Occipital lobe (tissue), 2 donors: ENCODE results near the gene LINGO1. TPM values are rescaled to one million over a fixed set of nuclear protein-coding genes. Genes with fewer than 3 reads are reported as not detected.

ENCODE experiments used
- DNase-seq: peaks from one replicate; lab custom pipeline; 2025; lab: John Stamatoyannopoulos, UW
- total RNA-seq: library from RNA; depleted of rRNA; stranded (reverse); fragments of >200 nt; gene quantifications from one replicate; pipeline ENCODE4 v1.2.3, GENCODE V29; 2014

The LINGO1 gene
- total RNA-seq, 1 donor from 2014 or later = 45.7 TPM

GRCh38 chr15:77657634-77658238 lies 25.0 kb upstream of the LINGO1 start:
- peak; percentile 68 for DNase-seq

DNA sequence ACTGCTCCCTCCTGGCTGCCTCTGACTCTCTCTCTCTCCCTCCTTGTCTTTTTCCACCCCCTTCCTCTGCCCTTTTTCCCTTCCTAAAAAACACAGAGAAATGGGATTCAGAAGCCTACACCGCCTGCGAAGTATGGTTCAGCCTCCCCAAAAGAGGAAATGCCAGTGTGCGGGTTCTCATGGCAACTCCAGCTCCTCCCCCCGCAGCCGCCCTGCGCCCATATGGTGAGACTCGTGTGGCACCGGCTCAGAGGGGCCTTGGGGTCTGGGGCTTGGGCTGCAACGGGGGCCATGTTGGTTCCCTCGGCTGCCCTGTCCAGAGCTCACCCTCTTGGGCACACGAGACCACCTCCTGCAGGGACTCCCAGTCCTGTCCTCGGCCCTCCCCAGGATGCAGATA lies 23.6 kb upstream of the LINGO1 start:
- peak; percentile 46 for DNase-seq

- DNase-seq = no peak
Measured at GRCh38 chr15:77654975-77655374, 22.3 kb upstream of the LINGO1 start.

GRCh38 chr15:77653832-77654480 lies 21.2 kb upstream of the LINGO1 start:
- DNase-seq = no peak

DNA sequence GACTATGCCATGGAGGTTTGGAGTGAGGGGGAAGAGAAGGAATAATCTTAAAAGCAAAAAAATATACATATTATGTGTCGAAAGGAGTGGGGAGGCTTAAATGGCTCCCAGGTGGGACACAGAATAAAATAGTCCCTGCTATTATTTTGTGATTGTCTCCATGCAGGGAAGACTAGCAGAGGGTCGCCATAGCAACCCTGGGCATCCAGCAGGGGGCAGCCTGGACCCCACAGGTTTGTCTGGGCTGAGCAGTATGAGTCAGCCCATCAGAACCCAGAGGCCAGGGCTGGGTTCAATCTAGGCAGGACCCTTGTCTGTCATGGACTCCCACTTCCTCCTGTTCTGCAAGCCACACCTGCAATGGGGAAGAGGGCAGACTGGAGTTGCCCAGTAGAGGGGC lies 17.6 kb upstream of the LINGO1 start:
- DNase-seq = no peak

GRCh38 chr15:77649610-77650009 lies 16.9 kb upstream of the LINGO1 start:
- no peak for DNase-seq

DNA sequence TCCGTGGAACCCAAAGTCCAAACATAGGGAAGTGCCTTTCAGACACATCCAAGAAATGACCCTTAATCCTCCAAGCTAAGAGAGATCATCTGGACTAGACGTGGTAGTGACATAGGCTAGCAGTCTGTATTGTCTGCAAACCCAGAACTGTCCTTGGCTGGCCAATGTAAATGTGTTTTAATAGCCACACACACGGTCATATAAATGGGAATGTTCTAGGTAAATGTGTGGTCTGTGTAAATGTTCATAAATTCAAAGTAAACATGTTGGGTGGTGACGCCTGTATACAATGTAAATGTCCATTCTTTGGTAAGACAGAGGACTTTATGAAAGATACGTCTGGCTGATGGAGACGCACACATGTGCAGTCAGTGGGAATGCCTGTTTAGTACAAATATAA lies 16.3 kb upstream of the LINGO1 start:
- no peak for DNase-seq

DNA sequence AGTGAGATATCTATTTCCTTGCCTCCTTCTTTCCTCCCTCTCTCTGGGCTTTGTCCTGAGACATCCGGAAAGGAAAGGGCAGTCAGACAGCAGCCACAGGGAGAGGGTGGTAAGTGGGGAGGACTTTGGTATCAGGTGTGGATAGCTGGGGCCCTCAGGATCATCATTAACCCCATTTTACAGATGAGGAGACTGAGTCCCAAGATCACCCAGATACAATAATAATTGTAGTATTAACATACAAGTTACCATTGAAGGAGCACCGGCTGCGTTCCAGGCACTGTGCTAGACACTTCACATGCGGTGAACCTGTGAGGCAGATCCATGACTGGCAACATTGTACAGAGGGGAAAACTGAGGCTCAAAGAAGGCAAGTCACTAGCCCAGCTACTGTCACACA lies 15.2 kb upstream of the LINGO1 start:
- no peak for DNase-seq

DNA sequence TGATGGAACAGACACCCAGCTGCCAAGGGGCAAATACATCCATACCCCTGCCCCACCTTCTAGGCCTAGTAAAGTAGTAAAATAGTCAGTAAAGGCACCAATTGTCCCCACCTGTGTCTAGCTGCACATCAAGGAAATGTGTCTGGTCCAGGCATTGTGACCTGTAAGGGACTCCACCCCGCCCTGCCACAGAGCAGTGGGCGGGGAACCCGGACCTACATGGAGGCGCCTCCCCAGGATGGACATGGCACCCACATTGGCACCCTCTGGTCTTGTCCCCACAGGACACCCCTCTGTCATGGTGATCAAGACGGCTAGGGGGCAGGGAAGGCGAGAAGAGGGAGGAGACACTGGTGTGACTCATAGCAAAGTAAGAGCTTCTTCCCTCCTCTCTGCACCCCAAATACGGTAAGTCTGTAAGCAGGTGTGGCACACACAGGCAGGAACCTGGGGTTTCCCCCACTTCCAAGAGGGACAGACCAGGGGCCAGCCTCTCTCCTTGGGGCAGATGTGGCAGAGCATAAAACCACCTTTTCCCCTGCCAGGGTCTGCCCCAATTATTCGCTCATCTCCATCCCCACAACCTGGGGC lies 13.5 kb upstream of the LINGO1 start:
- DNase-seq = no peak

DNA sequence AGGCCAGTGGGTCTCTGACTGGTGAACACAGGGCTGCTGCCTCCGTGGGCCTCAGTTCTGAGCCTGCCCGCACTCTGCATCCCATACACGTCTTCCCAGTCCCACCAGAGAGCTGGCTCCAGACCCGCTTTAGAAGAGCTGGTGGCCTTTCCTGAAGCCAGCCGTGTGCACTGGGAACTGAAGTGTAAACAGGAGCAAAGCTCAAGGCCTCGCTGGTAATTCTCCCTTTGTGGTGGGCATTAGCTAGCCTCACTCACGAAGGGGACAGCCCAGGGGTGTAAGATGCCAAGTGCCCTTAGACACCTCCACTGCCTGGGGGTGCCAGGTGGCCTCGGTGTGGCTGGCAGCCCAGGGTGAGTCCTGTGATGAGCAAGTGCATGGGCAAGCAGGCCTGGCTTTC lies 12.9 kb upstream of the LINGO1 start:
- DNase-seq = no peak

GRCh38 chr15:77644543-77645247 lies 12.0 kb upstream of the LINGO1 start:
- no peak for DNase-seq

- DNase-seq = no peak
Measured at GRCh38 chr15:77643764-77644163, 11.1 kb upstream of the LINGO1 start.

DNA sequence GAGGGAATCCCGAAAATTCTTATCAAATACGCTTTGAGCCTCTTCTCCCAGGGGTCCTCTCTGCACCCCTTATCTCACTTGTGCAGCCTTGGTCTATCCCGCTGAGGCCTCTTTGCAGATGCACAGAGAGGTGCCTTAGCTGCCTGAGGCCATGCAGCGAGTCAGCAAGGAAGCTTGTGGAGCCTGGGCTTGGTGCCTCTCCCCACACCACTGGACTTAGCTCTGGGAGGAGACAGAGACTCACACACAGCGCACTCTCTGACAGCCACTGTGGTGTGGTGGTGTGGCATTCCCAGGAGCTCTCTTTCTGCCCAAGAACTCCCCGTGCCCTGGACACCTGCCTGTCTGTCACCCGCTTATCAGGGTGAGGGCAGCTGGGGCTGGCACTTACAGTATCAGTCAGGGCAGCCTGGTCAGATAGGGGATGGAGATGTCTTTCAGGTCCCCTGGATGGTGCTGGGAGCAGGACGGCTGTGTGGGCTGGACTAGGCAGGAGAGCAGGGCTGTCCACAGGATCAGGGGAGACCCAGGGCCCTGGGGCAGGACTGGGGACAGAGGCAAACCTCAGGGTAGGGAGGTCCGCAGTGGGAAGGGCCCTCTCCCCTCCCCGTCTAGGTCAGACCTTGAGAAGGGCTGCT lies 10.2 kb upstream of the LINGO1 start:
- no peak for DNase-seq

DNA sequence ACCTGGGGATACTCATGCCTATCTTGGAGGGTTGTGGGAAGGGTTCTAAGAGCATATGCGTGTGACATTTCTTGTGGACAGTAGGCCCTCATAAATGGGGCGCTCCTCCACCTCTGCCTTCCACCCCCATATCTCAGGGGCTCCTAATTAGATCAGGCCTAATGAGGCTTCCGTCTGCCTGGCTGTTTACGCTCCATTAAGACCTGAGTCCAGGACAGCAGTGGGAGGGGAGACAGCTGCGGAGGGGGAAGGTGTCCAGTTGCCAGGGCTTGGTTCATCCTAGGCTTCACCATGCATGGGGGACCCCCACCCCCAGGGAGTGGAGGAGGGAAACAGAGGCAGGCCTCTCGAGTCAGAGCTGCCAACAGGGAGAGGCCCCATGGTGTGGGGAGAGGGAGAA lies 9.3 kb upstream of the LINGO1 start:
- DNase-seq = no peak

GRCh38 chr15:77640615-77641014 lies 7.9 kb upstream of the LINGO1 start:
- no peak for DNase-seq

DNA sequence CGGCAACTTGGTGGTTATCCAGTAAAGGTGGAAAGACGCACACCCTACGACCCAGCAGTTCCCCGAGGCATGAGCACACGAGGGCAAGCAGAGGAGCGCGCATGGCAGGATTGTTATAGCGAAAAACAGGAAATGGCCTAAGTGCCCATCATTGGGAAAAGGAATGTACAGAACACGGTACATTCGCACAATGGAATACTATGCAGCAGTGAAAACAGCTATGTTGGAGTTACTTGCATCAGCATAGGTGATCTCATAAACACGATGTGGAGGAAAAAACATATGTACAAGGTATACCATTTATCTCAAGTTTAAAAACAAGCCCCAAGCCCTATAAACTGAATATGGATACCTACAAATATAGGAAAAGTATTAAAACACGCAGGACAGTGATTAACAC lies 6.7 kb upstream of the LINGO1 start:
- no peak for DNase-seq

GRCh38 chr15:77637851-77638692 lies 5.4 kb upstream of the LINGO1 start:
- DNase-seq = no peak

DNA sequence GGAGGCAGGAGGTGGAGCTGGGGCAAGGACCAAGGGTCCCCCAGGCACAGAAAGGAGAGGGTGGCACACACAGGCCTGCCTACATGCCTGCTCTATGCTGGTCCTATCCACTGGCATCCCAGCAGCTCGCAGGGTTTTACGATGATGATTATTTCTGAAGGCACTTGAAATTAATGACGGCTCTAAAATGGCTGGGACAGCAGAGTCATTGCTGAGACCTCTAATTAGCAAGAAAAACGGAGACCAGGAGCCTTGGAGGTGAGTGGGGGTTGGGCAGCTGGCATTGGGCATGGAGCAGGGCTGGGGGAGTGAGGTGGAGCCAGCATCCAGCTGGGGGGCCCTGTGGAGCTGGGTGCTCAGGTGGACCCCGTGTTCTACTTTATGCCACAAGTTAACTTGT lies 3.5 kb upstream of the LINGO1 start:
- DNase-seq = no peak

GRCh38 chr15:77634266-77634962 lies 1.7 kb upstream of the LINGO1 start:
- peak; percentile 62 for DNase-seq

DNA sequence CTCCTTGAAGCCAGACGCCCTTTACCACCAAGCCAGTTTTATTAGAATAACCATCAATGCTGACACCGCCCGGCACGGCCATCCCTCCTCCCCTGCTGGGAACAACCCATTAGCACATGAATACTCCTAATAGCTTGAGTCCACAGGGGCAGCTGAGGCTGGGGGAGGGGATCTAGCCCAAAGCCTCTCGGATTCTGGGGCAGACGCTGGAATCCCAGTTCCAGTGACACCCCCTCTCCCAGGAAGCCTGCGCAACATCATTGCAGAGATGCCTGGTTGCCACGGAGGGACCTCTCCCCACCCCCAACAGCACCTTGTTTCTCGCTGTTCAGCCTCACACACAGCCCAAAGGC lies 1.2 kb upstream of the LINGO1 start:
- DNase-seq = no peak
